AG10803 (cell line): ENCODE results near the gene GDE1.
A peak's percentile ranks its signal among the peaks of the same experiment; 100 is the strongest.

Experiments used
- DNase-seq: peaks from one replicate; pipeline ENCODE4 v3.0.0; 2010; ENCODE audit warnings: low read depth
- H3K4me3 ChIP-seq: 2 replicates; pipeline ENCODE4 v1.5.1; 2011; ENCODE audit warnings: mild to moderate bottlenecking, low read length, control low read depth
- CTCF ChIP-seq: conservative IDR thresholded peaks from 2 replicates; pipeline ENCODE4 v1.5.1; 2011; ENCODE audit warnings: mild to moderate bottlenecking, low read length, control low read depth, inconsistent platforms

The GDE1 gene

GRCh38 chr16:19486051-19486450, 35.8 kb downstream of the GDE1 start:
- no peak overlapping the region for H3K4me3 ChIP-seq
- DNase-seq: no peak
- no peak for TF ChIP-seq CTCF

DNA sequence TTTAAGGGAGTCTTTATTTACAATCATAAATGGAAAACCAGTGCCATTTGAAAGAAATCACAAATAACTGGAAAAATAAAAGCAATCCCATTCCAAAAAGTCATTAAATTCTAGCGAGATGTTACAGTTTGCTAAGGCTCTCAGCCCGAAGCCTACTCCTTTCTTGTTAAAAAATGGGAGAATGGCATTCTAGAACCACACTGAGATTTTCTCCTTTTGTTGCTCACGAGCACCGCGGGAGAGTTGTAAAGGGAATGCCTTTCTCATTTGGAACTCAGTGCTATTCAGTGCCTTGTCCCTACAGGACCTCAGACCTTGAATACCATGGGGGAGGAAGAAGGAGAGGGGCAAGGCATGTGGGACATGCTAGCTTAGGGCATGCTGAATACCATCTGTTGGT, 36.3 kb downstream of the GDE1 start:
- no peak overlapping the region for H3K4me3 ChIP-seq
- TF ChIP-seq CTCF: no peak
- DNase-seq: no peak

GRCh38 chr16:19484096-19484495, 37.8 kb downstream of the GDE1 start:
- no peak for DNase-seq
- no peak for TF ChIP-seq CTCF
- no peak overlapping the region for H3K4me3 ChIP-seq

DNA sequence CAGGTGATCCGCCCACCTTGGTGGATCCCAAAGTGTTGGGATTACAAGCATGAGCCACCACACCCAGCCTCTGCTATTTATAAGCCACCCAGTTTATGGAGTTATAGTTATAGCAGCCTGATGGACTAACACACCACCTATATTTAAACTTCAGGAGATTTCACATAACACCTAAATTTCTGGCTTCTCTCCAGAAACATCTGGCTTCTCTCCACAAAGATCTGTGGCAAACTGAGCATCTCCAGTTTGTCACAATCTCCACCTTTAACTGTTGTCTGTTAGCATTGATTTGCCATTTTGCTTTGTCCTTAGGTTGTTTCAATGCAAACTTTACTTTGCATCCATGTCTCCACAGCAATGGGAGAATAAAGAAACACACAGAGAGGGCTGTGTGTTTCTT, 39.6 kb downstream of the GDE1 start:
- no peak overlapping the region for H3K4me3 ChIP-seq
- no peak for TF ChIP-seq CTCF
- DNase-seq: no peak

GRCh38 chr16:19481769-19482168, 40.1 kb downstream of the GDE1 start:
- no peak for DNase-seq
- no peak for TF ChIP-seq CTCF
- H3K4me3 ChIP-seq: no peak overlapping the region

DNA sequence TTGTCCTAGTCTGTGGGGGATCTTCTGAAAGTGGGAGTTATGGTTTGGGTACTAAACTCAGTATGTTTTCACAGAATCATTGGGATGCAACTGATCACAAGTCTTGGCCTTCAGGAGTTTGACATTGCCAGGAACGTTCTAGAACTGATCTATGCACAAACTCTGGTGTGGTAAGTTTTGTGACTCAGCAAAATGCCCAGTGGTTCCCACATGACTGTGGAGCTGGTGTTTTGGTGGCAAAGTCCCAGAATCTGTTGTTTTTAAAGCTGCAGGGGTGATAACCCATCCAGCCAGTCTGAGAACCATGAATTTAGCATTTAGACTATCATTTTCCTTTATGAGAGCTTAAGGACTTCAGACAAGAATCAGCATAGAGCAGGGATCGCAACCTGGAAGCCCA, 40.6 kb downstream of the GDE1 start:
- peak; percentile 3 for DNase-seq
- no peak overlapping the region for H3K4me3 ChIP-seq
- no peak for TF ChIP-seq CTCF

- no peak for TF ChIP-seq CTCF
- no peak for DNase-seq
- H3K4me3 ChIP-seq: no peak overlapping the region
Observed at GRCh38 chr16:19479302-19479721, 42.6 kb downstream of the GDE1 start.
